Measurements from ENCODE around the gene PDE4B. TPM values are rescaled to one million over a fixed set of nuclear protein-coding genes. Genes with fewer than 3 reads are reported as not detected.

PDE4B gene
- total RNA-seq, 1 experiment from 2014 or later: 2.6 TPM

DNA sequence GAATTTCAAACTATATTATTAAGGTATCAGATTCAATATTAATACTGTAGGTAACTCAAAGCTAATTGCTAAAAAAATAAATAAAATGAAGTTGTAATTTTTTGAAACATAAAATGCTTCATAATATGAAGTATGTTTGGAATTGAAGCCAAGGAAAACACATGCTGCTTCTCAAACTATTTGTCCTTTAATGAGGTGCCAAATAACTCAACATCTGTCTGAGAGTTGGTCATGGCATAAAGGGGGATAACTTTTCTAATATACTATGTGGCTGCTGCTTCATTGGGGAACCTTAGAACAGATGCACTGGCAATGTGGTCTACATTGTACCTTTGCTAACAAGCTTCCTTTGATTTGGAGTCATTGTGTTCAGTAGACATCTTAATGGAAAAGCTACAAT is 96.7 kb downstream of the PDE4B start:
- Histone ChIP-seq H3K36me3 (no peaks in the 10 kb centered on the region), H3K9me3 (replicated peaks) (no peaks in the 10 kb centered on the region), H3K4me3 (no peak overlapping the region), H3K27ac (no peak overlapping the region), H3K4me1 (no peaks in the 10 kb centered on the region), H3K27me3 (0 out of 2 replicates have a peak, but pooled peaks cover under 1% of the 10 kb centered on the region)
- DNase-seq: no peak

DNA sequence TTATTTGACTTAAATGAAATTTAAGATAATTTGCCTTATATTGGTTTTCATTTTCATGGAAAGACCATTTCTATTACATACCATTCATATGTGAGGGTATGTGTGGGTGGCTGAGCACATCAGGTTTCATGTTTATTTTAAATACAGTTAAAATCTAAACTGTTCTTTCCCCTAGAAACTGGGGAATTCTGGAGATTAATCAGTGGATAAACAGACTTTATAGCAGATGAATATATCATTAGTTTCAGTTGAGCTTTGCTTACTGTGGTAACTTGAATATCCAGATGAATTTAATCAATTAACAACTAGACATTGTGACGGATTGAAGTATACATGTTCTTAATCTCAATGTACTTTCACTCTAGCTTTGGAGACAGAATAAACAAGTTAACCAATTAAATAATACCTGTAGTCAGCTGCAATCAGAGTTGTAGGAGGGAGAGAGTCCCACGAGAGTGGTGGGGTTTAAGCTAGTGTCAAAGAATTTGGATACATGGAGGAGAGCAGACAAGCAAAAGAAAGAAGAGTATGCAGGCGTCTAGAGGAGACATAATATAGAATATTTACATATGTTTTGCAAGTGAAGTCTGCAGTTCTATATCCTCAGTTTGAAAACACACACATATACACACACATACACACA is 97.6 kb downstream of the PDE4B start:
- no peaks in the 10 kb centered on the region for H3K36me3 ChIP-seq
- DNase-seq: no peak
- H3K27me3 ChIP-seq: 0 out of 2 replicates have a peak, but pooled peaks cover 2% of the 10 kb centered on the region
- H3K4me3 ChIP-seq: no peak overlapping the region
- no peaks in the 10 kb centered on the region for H3K4me1 ChIP-seq
- H3K27ac ChIP-seq: no peak overlapping the region
- no peaks in the 10 kb centered on the region for H3K9me3 ChIP-seq (replicated peaks)

DNA sequence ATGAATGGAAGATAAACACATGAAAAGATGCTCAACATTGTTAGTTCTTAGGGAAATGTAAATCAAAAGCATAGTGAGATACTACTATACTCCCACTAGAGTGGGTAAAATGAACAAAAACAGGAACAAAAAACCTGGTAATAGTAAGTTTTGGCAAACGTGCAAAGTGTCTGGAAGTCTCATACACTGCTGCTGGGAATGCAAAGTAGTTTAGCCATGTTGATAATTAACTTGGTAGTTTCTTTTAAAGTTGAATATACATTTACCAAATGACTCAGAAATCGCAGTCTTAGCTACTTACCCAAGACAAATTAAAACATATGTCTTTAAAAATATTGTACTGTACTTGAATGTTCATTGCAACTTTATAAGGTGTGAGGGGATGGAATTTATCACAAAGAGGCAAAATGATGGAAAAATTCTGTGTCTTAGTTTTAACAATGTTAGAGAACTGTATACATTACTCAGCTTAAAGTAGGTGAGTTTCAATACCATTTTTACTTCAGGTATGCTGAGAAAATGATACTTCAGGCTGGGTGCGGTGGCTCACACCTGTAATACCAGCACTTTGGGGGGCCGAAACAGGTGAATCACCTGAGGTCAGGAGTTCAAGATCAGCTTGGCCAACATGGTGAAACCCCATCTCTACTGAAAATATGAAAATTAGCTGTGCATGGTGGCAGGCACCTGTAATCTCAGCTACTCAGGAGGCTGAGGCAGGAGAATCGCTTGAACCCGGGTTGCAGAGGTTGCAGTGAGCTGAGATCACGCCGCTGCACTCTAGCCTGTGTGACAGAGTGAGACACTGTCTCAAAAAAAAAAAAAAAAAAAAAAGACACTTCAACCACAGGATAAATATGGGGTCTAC is 102.3 kb downstream of the PDE4B start:
- no peak overlapping the region for H3K27ac ChIP-seq
- no peaks in the 10 kb centered on the region for H3K9me3 ChIP-seq (replicated peaks)
- no peak overlapping the region for H3K4me3 ChIP-seq
- H3K36me3 ChIP-seq: no peaks in the 10 kb centered on the region
- no peaks in the 10 kb centered on the region for H3K4me1 ChIP-seq
- no peak for DNase-seq
- H3K27me3 ChIP-seq: 0 out of 2 replicates have a peak, but pooled peaks cover 2% of the 10 kb centered on the region

DNA sequence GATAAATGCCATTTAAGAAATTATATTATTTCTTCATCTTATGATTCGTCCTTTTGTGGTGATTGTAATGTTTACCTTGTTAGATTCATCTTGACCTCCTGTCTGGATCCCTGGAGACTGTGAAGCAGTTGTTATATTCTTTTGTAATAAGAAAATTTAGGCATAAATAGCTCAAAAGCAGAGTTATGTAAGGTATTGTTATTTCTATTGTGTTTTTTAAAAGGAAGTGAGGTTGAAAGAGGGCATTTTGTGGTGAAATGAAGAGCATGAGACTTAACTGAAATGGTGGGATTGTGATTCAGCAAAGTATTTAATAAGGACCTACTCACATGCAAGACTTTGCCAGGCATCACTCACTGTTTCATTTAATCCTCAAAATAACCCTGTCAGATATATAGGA is 104.0 kb downstream of the PDE4B start:
- Histone ChIP-seq H3K36me3 (no peaks in the 10 kb centered on the region), H3K4me3 (no peak overlapping the region), H3K4me1 (no peaks in the 10 kb centered on the region), H3K27ac (no peak overlapping the region), H3K9me3 (replicated peaks) (no peaks in the 10 kb centered on the region), H3K27me3 (0 out of 2 replicates have a peak, but pooled peaks cover 2% of the 10 kb centered on the region)
- no peak for DNase-seq

DNA sequence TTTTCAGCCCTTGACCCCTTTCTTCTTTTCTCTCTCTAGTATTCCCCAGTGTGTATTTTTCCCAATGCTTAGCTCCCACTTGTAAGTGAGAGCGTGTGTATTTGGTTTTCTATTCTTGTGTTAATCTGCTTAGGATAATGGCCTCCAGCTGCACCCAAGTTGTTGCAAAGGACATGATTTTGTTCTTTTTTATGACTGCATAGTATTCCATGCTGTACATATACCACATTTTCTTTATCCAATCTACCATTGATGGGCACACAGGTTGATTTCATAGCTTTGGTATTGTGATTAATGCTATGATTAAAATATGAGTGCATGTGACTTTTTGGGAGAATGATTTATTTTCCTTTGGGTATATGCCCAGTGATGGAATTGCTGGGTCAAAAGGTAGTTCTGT is 104.8 kb downstream of the PDE4B start:
- 0 out of 2 replicates have a peak, but pooled peaks cover 2% of the 10 kb centered on the region for H3K27me3 ChIP-seq

DNA sequence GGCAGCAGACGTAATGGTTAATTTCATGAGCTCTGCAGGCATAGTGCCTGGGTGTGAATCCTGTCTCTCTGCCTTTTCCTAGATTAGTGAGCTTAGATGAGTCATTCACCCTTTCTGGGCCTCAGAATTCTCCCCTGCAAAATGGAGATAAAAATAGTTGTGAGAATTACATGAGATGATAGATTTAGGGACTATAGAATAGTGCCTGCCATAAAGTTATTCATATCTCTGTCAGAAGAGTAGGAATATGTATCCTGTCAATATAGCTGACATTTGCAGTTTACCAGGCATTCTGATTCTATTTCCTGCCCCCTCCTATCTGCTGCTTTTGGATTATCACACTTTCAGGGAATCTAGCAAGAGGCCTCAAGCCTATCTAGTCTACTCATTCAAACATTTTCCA is 112.0 kb downstream of the PDE4B start:
- DNase-seq: no peak
- peaks cover 9% of the 10 kb centered on the region; the same call in 1 of the 2 replicates for H3K27me3 ChIP-seq
- H3K36me3 ChIP-seq: no peaks in the 10 kb centered on the region
- H3K4me3 ChIP-seq: no peak overlapping the region
- H3K27ac ChIP-seq: no peak overlapping the region
- H3K9me3 ChIP-seq (replicated peaks): no peaks in the 10 kb centered on the region
- no peaks in the 10 kb centered on the region for H3K4me1 ChIP-seq

More for the DNA sequence above, 104.8 kb downstream of the PDE4B start:
- Histone ChIP-seq H3K9me3 (replicated peaks) (no peaks in the 10 kb centered on the region), H3K27ac (no peak overlapping the region), H3K36me3 (no peaks in the 10 kb centered on the region), H3K4me1 (no peaks in the 10 kb centered on the region), H3K4me3 (no peak overlapping the region)
- DNase-seq: no peak

DNA sequence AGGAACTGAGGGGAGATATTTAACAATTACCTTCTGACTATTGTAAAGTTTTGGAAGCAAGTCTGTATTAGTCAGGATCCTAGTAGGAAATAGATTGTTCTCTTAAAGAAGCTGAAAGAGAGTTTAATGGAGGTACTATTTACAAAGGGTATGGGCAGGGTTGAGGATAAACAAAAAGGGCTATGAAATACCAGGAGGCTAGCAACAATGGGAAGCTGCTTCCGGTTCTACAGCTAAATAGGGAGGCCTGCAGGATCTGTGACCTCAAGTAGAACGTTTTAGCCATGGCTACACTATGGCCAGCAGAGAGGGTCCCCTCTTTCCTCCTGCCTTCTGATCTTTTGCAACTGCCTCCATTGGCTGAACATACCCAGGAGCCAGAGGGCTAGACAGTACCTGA is 117.7 kb downstream of the PDE4B start:
- no peak for DNase-seq
- Histone ChIP-seq H3K4me1 (no peaks in the 10 kb centered on the region), H3K4me3 (no peak overlapping the region), H3K27me3 (peaks cover 9% of the 10 kb centered on the region; the same call in 1 of the 2 replicates), H3K9me3 (replicated peaks) (no peaks in the 10 kb centered on the region), H3K27ac (no peak overlapping the region), H3K36me3 (no peaks in the 10 kb centered on the region)

DNA sequence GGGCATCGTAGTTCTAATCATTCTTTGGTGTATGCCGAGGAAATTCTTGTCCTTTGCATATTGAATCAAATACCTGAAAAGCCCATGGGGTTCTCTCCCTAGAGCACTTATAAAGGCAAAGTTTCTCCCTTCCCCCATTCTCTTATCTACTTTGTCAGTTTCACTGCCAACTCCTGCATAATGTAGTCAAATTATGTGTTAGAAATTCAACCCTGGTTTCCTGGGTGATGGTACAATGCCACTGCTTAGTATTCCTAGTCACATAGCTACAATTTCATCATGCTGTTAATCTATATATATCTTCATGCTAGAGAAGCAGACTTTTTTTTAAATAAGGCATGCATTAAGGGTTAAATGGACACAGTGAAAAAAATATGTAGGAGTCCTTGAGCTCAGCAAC is 119.0 kb downstream of the PDE4B start:
- no peaks in the 10 kb centered on the region for H3K4me1 ChIP-seq
- H3K4me3 ChIP-seq: no peak overlapping the region
- no peaks in the 10 kb centered on the region for H3K9me3 ChIP-seq (replicated peaks)
- H3K27me3 ChIP-seq: peaks cover 9% of the 10 kb centered on the region; the same call in 1 of the 2 replicates
- DNase-seq: no peak
- H3K36me3 ChIP-seq: no peaks in the 10 kb centered on the region
- no peak overlapping the region for H3K27ac ChIP-seq

DNA sequence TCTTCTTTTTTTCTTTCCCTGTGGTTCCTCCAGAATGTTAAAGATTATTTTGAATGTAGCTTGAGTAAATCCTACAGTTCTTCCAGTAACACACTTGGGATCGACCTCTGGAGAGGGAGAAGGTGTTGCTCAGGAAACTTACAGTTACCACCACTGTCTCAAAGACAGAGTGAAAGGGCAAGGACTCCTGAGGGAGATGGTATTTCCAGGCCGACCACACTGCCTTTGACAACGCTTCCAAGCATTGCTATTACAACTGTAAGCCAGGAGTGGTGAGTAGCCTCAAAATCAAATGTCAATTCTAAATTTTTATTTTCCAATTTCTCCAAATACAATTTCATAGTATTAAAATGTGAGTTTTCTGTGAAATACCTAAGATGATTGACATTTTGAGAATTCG is 125.9 kb downstream of the PDE4B start:
- no peaks in the 10 kb centered on the region for H3K9me3 ChIP-seq (replicated peaks)
- H3K4me1 ChIP-seq: no peaks in the 10 kb centered on the region

DNA sequence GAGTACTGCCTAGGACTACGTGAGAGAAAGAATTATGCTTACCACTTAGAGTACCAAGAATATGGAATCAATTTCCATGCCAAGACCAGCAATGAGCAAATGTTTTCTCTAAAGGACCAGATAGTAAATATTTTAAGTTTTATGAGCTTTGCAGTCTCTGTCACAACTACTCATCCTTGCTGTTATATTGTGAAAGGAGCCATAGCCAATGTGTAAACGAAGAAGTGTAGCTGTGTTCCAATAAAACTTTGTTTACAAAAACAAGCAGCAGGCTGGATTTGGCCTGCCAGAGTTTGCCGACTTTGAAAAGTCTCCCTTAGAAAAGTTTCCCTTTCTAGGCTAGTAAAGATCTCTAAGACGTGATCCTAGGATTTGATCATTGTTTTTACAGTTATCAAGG is 128.8 kb downstream of the PDE4B start:
- H3K4me3 ChIP-seq: no peak overlapping the region
- no peaks in the 10 kb centered on the region for H3K4me1 ChIP-seq
- no peaks in the 10 kb centered on the region for H3K27me3 ChIP-seq

More for the DNA sequence above, 125.9 kb downstream of the PDE4B start:
- Histone ChIP-seq H3K4me3 (no peak overlapping the region), H3K27me3 (no peaks in the 10 kb centered on the region), H3K27ac (no peak overlapping the region), H3K36me3 (no peaks in the 10 kb centered on the region)
- DNase-seq: no peak

DNA sequence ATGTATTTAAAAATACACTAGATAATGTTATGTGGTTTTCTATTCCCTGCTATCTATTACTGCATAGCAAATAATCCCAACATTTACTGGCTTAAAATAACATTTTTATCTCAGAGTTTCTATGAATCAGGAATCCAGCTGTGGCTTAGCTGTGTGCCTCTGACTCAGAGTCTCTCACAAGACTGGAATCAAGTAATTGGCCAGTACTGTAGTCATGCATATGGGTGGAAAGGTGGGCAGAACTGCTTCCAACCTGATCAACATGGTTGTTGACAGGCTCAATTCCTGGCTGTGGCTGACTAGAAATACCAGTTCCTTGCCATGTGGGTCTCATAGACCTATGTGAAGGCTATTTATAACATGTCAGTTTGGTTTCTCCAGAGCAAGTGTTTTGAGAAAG is 131.8 kb downstream of the PDE4B start:
- Histone ChIP-seq H3K9me3 (replicated peaks) (no peaks in the 10 kb centered on the region), H3K27ac (no peak overlapping the region), H3K36me3 (no peaks in the 10 kb centered on the region), H3K27me3 (no peaks in the 10 kb centered on the region), H3K4me1 (no peaks in the 10 kb centered on the region), H3K4me3 (no peak overlapping the region)
- no peak for DNase-seq

More for the DNA sequence above, 128.8 kb downstream of the PDE4B start:
- H3K36me3 ChIP-seq: no peaks in the 10 kb centered on the region
- H3K9me3 ChIP-seq (replicated peaks): no peaks in the 10 kb centered on the region
- DNase-seq: no peak
- H3K27ac ChIP-seq: no peak overlapping the region

DNA sequence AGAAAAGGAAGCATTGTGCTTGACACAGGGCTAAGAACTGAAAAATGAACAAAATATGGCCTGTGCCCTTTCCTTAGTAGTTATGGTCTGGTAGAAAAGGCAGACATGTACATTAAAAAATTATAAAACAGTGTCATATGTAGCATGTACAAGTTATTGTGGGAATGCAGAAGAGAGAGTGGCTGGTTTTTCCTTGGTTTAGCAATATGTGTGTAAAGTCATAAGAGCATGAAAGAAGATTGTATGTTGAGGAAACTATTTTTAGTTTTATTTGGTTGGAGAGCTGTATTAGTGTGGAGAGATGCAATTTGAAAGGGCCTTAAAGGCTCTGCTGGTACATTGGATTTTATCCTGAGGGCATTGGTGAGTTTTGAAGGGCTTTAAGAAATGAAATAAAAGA is 145.8 kb downstream of the PDE4B start:
- no peaks in the 10 kb centered on the region for H3K4me1 ChIP-seq
- no peaks in the 10 kb centered on the region for H3K9me3 ChIP-seq (replicated peaks)
- H3K27ac ChIP-seq: no peak overlapping the region
- H3K4me3 ChIP-seq: no peak overlapping the region
- no peak for DNase-seq
- no peaks in the 10 kb centered on the region for H3K36me3 ChIP-seq
- H3K27me3 ChIP-seq: no peaks in the 10 kb centered on the region

DNA sequence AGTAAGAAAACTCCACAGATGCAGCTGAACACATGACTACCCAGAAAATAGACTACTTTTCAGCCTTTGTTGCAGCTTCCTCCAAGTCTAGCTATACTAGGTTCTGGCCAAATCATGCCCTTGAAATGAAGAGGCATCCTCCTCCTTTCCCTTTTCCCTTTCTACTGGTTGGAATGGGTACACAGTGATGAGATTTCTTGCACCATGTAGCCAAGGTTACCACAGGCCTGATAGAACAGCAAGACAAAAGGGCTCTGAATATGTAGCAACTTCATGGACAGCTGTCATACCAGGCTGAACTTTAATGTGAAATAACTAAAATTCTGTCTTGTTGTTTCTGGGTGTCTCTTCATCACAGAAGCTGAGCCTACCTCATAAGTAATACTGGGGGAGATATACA is 146.5 kb downstream of the PDE4B start:
- H3K9me3 ChIP-seq (replicated peaks): no peaks in the 10 kb centered on the region
- no peak overlapping the region for H3K4me3 ChIP-seq
- no peaks in the 10 kb centered on the region for H3K36me3 ChIP-seq
- no peaks in the 10 kb centered on the region for H3K4me1 ChIP-seq
- no peaks in the 10 kb centered on the region for H3K27me3 ChIP-seq
- no peak for DNase-seq
- H3K27ac ChIP-seq: no peak overlapping the region

DNA sequence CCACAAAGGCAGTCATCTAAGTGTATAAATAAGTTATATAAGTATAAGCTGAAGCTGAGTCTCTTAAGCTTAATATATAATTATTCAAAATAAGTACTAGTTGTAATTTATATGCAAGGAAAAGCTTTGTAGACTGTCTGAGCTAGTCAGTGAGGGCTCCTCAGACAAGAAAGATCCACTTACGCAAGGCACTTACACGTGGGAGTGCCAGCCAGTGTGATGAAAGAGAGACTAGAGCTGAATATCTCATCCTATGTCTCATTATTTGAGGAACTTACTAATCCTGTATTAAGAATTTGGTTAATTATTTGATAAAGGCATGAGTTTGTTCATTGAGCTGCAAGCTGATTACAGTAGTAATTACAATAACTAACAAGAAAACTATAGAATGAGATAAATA is 146.9 kb downstream of the PDE4B start:
- Histone ChIP-seq H3K36me3 (no peaks in the 10 kb centered on the region), H3K9me3 (replicated peaks) (no peaks in the 10 kb centered on the region), H3K4me1 (no peaks in the 10 kb centered on the region), H3K27me3 (no peaks in the 10 kb centered on the region), H3K4me3 (no peak overlapping the region), H3K27ac (no peak overlapping the region)
- DNase-seq: no peak

DNA sequence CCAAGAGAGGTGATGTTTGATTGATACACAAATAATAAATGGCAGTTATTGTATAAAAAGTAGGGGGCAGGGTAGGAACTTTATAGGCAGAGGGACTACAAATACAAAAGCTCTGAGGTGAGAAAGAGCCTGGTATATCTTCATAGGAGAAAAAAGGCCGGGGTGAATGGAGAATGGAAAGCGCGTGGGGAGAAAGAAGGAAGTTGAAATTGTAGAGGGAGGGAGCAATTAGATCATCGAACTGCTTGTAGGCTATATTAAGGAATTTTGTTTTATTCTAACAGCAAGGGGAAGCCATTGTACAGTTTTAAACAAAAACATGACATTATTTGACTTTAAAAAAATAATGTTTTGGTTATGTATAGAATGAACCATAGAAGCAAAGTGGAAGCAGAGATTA is 147.4 kb downstream of the PDE4B start:
- DNase-seq: no peak
- Histone ChIP-seq H3K36me3 (no peaks in the 10 kb centered on the region), H3K27ac (no peak overlapping the region), H3K9me3 (replicated peaks) (no peaks in the 10 kb centered on the region), H3K4me3 (no peak overlapping the region), H3K27me3 (no peaks in the 10 kb centered on the region), H3K4me1 (no peaks in the 10 kb centered on the region)
